CD8-positive, alpha-beta memory T cell (primary cell): ENCODE results near the gene C8B. TPM values are rescaled to one million over a fixed set of nuclear protein-coding genes. Genes with fewer than 3 reads are reported as not detected.

Experiments used
- CTCF ChIA-PET: fragments of 350-600 bp; sonication (Branson Sonifier 250); formaldehyde crosslinking; loops from one replicate; lab custom pipeline; 2021; ENCODE audit warnings: antibody characterized with exemption; lab: Charles Lee
- POLR2A ChIA-PET: fragments of 350-600 bp; sonication (Branson Sonifier 250); formaldehyde crosslinking; loops from one replicate; lab custom pipeline; 2021; ENCODE audit warnings: antibody characterized with exemption; lab: Charles Lee
- DNase-seq, 5 donors: peaks; one replicate each; pipeline versions ENCODE4 v3.0.0 to v3.0.0-alpha.2; 2020 to 2022; ENCODE audit warnings: mixed read lengths in 1 of 5
- H3K27ac ChIP-seq: one replicate; pipeline ENCODE4 v1.7.0; 2013; ENCODE audit warnings: low read depth, mild to moderate bottlenecking, low read length, moderate library complexity
- H3K27me3 ChIP-seq: 2 replicates; pipeline ENCODE4 v1.7.0; 2013; ENCODE audit warnings: low read length, mild to moderate bottlenecking; ENCODE audit not compliant: insufficient read depth, poor library complexity, severe bottlenecking
- H3K36me3 ChIP-seq: 2 replicates; pipeline ENCODE4 v1.7.0; 2013; ENCODE audit warnings: mild to moderate bottlenecking, low read length, moderate library complexity; ENCODE audit not compliant: insufficient read depth
- H3K4me1 ChIP-seq: 2 replicates; pipeline ENCODE4 v1.7.0; 2013; ENCODE audit warnings: mild to moderate bottlenecking, low read length, moderate library complexity; ENCODE audit not compliant: insufficient read depth
- H3K4me3 ChIP-seq: 2 replicates; pipeline ENCODE4 v1.7.0; 2013; ENCODE audit warnings: mild to moderate bottlenecking, low read length
- H3K9me3 ChIP-seq: 2 replicates; pipeline ENCODE4 v1.7.0; 2013; ENCODE audit warnings: mild to moderate bottlenecking, low read length
- H3K27ac Mint-ChIP-seq, 8 donors: one replicate each; pipeline ENCODE4 v1.8.0; 2020 to 2021; ENCODE audit warnings: mixed read lengths in 8 of 8, mild to moderate bottlenecking in 6 of 8, inconsistent platforms in 3 of 8, moderate library complexity in 3 of 8
- H3K27me3 Mint-ChIP-seq, 2 donors: one replicate each; pipeline ENCODE4 v1.8.0; 2020 to 2021; ENCODE audit warnings: mixed read lengths in 2 of 2, mild to moderate bottlenecking in 1 of 2, moderate library complexity in 1 of 2
- H3K36me3 Mint-ChIP-seq, 3 donors: one replicate each; pipeline ENCODE4 v1.8.0; 2020 to 2021; ENCODE audit warnings: mixed read lengths in 3 of 3, inconsistent platforms in 1 of 3, mild to moderate bottlenecking in 1 of 3
- H3K4me1 Mint-ChIP-seq, 3 donors: one replicate each; pipeline ENCODE4 v1.8.0; 2020 to 2021; ENCODE audit warnings: mixed read lengths in 3 of 3, inconsistent platforms in 1 of 3, mild to moderate bottlenecking in 1 of 3
- H3K4me3 Mint-ChIP-seq, 7 donors: one replicate each; pipeline ENCODE4 v1.8.0; 2020 to 2021; ENCODE audit warnings: mixed read lengths in 7 of 7, mild to moderate bottlenecking in 6 of 7, moderate library complexity in 4 of 7, inconsistent platforms in 2 of 7
- H3K9me3 Mint-ChIP-seq, 5 donors: one replicate each; pipeline ENCODE4 v1.8.0; 2020 to 2022; ENCODE audit warnings: mixed read lengths in 5 of 5, mild to moderate bottlenecking in 3 of 5, moderate library complexity in 2 of 5, inconsistent platforms in 1 of 5
- polyA plus RNA-seq: library from polyadenylated mRNA; unstranded; fragments of 300-500 nt; fragmentation: Illumina TruSeq; gene quantifications from one replicate; pipeline ENCODE4 v1.2.3, GENCODE V29; 2021
- total RNA-seq, 2 experiments: library from RNA; stranded (reverse); gene quantifications; one replicate each; pipeline ENCODE4 v1.2.3, GENCODE V29; 2021

Gene C8B
- total and polyA plus RNA-seq, 3 experiments from 2014 or later = not detected

- peaks cover 3 to 6% of the 10 kb centered on the region in 2 donors for H3K27me3 Mint-ChIP-seq
- POLR2A ChIA-PET = no interaction called here
- H3K4me3 ChIP-seq = no peak overlapping the region
- H3K27me3 ChIP-seq = no peaks in the 10 kb centered on the region
- H3K36me3 ChIP-seq = no peaks in the 10 kb centered on the region
- no peak overlapping the region for H3K27ac Mint-ChIP-seq
- no peak overlapping the region for H3K27ac ChIP-seq
- no peaks in the 10 kb centered on the region for H3K9me3 ChIP-seq
- H3K9me3 Mint-ChIP-seq = peaks cover 0 to 4% (median 0%) of the 10 kb centered on the region in 5 donors
- no peak for DNase-seq
- H3K4me1 Mint-ChIP-seq = no peaks in the 10 kb centered on the region
- H3K4me1 ChIP-seq = no peaks in the 10 kb centered on the region
- H3K4me3 Mint-ChIP-seq = no peak overlapping the region
- no peaks in the 10 kb centered on the region for H3K36me3 Mint-ChIP-seq
- CTCF ChIA-PET = no interaction called here
Observed at GRCh38 chr1:56925193-56925592, 40.6 kb downstream of the C8B start.

GRCh38 chr1:56924116-56924515 is 41.7 kb downstream of the C8B start:
- Mint-ChIP-seq H3K9me3 (no peaks in the 10 kb centered on the region), H3K4me3 (no peak overlapping the region), H3K27me3 (peaks cover 3 to 6% of the 10 kb centered on the region in 2 donors), H3K27ac (no peak overlapping the region), H3K36me3 (no peaks in the 10 kb centered on the region), H3K4me1 (no peaks in the 10 kb centered on the region)
- Histone ChIP-seq H3K4me3 (no peak overlapping the region), H3K9me3 (no peaks in the 10 kb centered on the region), H3K27me3 (no peaks in the 10 kb centered on the region), H3K27ac (no peak overlapping the region), H3K36me3 (no peaks in the 10 kb centered on the region), H3K4me1 (no peaks in the 10 kb centered on the region)
- ChIA-PET CTCF (no interaction called here), POLR2A (no interaction called here)
- DNase-seq = no peak

- Histone ChIP-seq H3K27me3 (no peaks in the 10 kb centered on the region), H3K4me1 (no peaks in the 10 kb centered on the region), H3K9me3 (no peaks in the 10 kb centered on the region), H3K36me3 (no peaks in the 10 kb centered on the region), H3K27ac (no peak overlapping the region), H3K4me3 (no peak overlapping the region)
- Mint-ChIP-seq H3K4me1 (no peaks in the 10 kb centered on the region), H3K27ac (no peak overlapping the region), H3K4me3 (no peak overlapping the region), H3K36me3 (no peaks in the 10 kb centered on the region), H3K9me3 (no peaks in the 10 kb centered on the region), H3K27me3 (peaks cover 3 to 6% of the 10 kb centered on the region in 2 donors)
- CTCF ChIA-PET = no interaction called here
- DNase-seq = no peak
- POLR2A ChIA-PET = no interaction called here
Observed at GRCh38 chr1:56923201-56923600, 42.6 kb downstream of the C8B start.

- Mint-ChIP-seq H3K9me3 (no peaks in the 10 kb centered on the region), H3K27me3 (peaks cover 3 to 6% of the 10 kb centered on the region in 2 donors), H3K4me3 (no peak overlapping the region), H3K27ac (no peak overlapping the region), H3K4me1 (no peaks in the 10 kb centered on the region), H3K36me3 (no peaks in the 10 kb centered on the region)
- POLR2A ChIA-PET = no interaction called here
- H3K27me3 ChIP-seq = no peaks in the 10 kb centered on the region
- CTCF ChIA-PET = no interaction called here
- H3K36me3 ChIP-seq = no peaks in the 10 kb centered on the region
- no peak overlapping the region for H3K27ac ChIP-seq
- DNase-seq = no peak
- no peaks in the 10 kb centered on the region for H3K4me1 ChIP-seq
- H3K4me3 ChIP-seq = no peak overlapping the region
- no peaks in the 10 kb centered on the region for H3K9me3 ChIP-seq
Observed at GRCh38 chr1:56922507-56922906, 43.3 kb downstream of the C8B start.

- no peak overlapping the region for H3K4me3 Mint-ChIP-seq
- no peaks in the 10 kb centered on the region for H3K4me1 ChIP-seq
- no peaks in the 10 kb centered on the region for H3K9me3 Mint-ChIP-seq
- H3K9me3 ChIP-seq = no peaks in the 10 kb centered on the region
- ChIA-PET POLR2A (no interaction called here), CTCF (no interaction called here)
- H3K4me1 Mint-ChIP-seq = no peaks in the 10 kb centered on the region
- no peaks in the 10 kb centered on the region for H3K36me3 Mint-ChIP-seq
- no peak overlapping the region for H3K27ac Mint-ChIP-seq
- DNase-seq = no peak
- H3K27me3 ChIP-seq = no peaks in the 10 kb centered on the region
- H3K27ac ChIP-seq = no peak overlapping the region
- no peak overlapping the region for H3K4me3 ChIP-seq
- no peaks in the 10 kb centered on the region for H3K36me3 ChIP-seq
- H3K27me3 Mint-ChIP-seq = peaks cover 3 to 6% of the 10 kb centered on the region in 2 donors
Observed at GRCh38 chr1:56922070-56922469, 43.7 kb downstream of the C8B start.

GRCh38 chr1:56921479-56921878 is 44.3 kb downstream of the C8B start:
- no peak overlapping the region for H3K27ac Mint-ChIP-seq
- Histone ChIP-seq H3K27ac (no peak overlapping the region), H3K36me3 (no peaks in the 10 kb centered on the region), H3K4me3 (no peak overlapping the region), H3K4me1 (no peaks in the 10 kb centered on the region), H3K9me3 (no peaks in the 10 kb centered on the region), H3K27me3 (no peaks in the 10 kb centered on the region)
- no peak for DNase-seq
- no peaks in the 10 kb centered on the region for H3K4me1 Mint-ChIP-seq
- ChIA-PET POLR2A (no interaction called here), CTCF (no interaction called here)
- no peaks in the 10 kb centered on the region for H3K36me3 Mint-ChIP-seq
- peaks cover 3 to 6% of the 10 kb centered on the region in 2 donors for H3K27me3 Mint-ChIP-seq
- H3K4me3 Mint-ChIP-seq = no peak overlapping the region
- no peaks in the 10 kb centered on the region for H3K9me3 Mint-ChIP-seq

GRCh38 chr1:56920591-56921001 is 45.2 kb downstream of the C8B start:
- ChIA-PET CTCF (no interaction called here), POLR2A (no interaction called here)
- H3K4me1 Mint-ChIP-seq = no peaks in the 10 kb centered on the region
- H3K27me3 Mint-ChIP-seq = peaks cover 3 to 6% of the 10 kb centered on the region in 2 donors
- no peak for DNase-seq
- no peak overlapping the region for H3K4me3 Mint-ChIP-seq
- Histone ChIP-seq H3K36me3 (no peaks in the 10 kb centered on the region), H3K4me3 (no peak overlapping the region), H3K9me3 (no peaks in the 10 kb centered on the region), H3K27ac (no peak overlapping the region), H3K4me1 (no peaks in the 10 kb centered on the region), H3K27me3 (no peaks in the 10 kb centered on the region)
- no peaks in the 10 kb centered on the region for H3K9me3 Mint-ChIP-seq
- H3K27ac Mint-ChIP-seq = no peak overlapping the region
- no peaks in the 10 kb centered on the region for H3K36me3 Mint-ChIP-seq

- H3K36me3 Mint-ChIP-seq = no peaks in the 10 kb centered on the region
- no peaks in the 10 kb centered on the region for H3K4me1 Mint-ChIP-seq
- DNase-seq = no peak
- ChIA-PET CTCF (no interaction called here), POLR2A (no interaction called here)
- Histone ChIP-seq H3K9me3 (no peaks in the 10 kb centered on the region), H3K36me3 (no peaks in the 10 kb centered on the region), H3K27ac (no peak overlapping the region), H3K27me3 (no peaks in the 10 kb centered on the region), H3K4me3 (no peak overlapping the region), H3K4me1 (no peaks in the 10 kb centered on the region)
- no peak overlapping the region for H3K27ac Mint-ChIP-seq
- no peak overlapping the region for H3K4me3 Mint-ChIP-seq
- H3K27me3 Mint-ChIP-seq = peaks cover 4 to 8% of the 10 kb centered on the region in 2 donors
- H3K9me3 Mint-ChIP-seq = no peaks in the 10 kb centered on the region
Observed at GRCh38 chr1:56917356-56917755, 48.5 kb downstream of the C8B start.

- no peaks in the 10 kb centered on the region for H3K4me1 ChIP-seq
- ChIA-PET POLR2A (no interaction called here), CTCF (no interaction called here)
- H3K4me3 ChIP-seq = no peak overlapping the region
- DNase-seq = no peak
- Mint-ChIP-seq H3K4me1 (no peaks in the 10 kb centered on the region), H3K27me3 (peaks cover 3 to 8% of the 10 kb centered on the region in 2 donors), H3K36me3 (no peaks in the 10 kb centered on the region), H3K4me3 (no peak overlapping the region), H3K27ac (no peak overlapping the region), H3K9me3 (no peaks in the 10 kb centered on the region)
- H3K27ac ChIP-seq = no peak overlapping the region
- H3K27me3 ChIP-seq = no peaks in the 10 kb centered on the region
- no peaks in the 10 kb centered on the region for H3K9me3 ChIP-seq
- no peaks in the 10 kb centered on the region for H3K36me3 ChIP-seq
Observed at GRCh38 chr1:56916630-56917029, 49.2 kb downstream of the C8B start.
